Raji (cell line): ENCODE results near the gene ARHGAP10.

Source experiments
- POLR2A ChIP-seq: IDR thresholded peaks from 2 replicates; pipeline ENCODE4 v1.6.1; 2011; ENCODE audit warnings: low read depth, low read length, control low read depth; ENCODE audit not compliant: insufficient read depth

The ARHGAP10 gene

DNA sequence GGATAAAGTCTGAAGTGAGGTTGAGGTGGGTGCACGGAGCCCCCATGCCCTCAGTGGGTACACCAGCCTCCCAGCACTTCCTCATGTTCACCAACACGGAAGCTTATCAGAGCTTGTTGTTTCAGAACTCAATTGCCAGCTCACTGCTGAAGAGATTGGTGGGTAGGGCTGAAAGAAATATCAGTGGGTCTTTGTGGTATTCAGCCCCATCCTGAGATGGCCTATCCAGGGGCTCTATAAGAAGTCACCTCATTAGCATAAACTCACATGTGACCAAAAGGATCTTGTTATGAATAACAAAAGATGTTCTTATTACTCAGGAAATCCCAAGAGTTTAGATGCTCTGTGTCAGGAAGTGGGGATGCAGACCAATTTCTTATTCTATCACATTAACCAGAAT, 177.3 kb downstream of the ARHGAP10 start:
- no peak for TF ChIP-seq POLR2A

DNA sequence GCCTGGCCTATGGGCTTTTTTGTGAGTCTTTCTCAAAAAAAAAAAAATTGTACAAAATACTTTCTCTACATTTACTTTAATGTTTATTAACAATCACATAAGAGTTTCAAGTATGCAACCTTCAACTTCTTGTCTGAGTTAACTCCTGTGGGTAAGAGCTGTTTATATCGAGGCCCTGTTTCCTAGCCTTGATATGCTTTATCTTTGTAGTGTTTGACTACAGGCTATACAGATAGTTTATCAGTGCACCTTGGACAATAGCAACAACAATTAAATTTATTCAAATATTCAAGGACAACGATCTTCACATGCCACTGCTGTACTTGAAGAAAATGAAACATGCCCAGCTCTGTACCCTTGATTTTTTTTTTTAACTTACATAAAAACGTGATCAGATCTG, 178.4 kb downstream of the ARHGAP10 start:
- no peak for TF ChIP-seq POLR2A

DNA sequence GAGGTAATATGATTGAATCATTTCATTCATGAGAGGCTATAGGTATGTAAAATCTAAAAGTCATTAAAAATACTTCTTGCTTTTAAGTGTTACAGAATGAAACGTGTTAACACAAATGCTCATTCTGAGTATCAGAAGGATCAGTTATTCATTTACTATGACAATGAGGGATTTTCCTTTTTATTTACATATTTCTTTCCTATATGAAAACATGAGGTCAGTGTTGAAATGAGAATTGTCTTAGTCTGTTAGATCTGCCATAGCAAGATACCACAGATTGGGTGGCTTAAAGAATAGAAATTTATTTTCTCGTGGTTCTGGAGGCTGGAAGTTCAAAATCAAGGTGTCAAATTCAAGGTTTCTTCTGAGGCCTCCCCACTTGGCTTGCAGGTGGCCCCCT, 181.2 kb downstream of the ARHGAP10 start:
- TF ChIP-seq POLR2A, result no peak

DNA sequence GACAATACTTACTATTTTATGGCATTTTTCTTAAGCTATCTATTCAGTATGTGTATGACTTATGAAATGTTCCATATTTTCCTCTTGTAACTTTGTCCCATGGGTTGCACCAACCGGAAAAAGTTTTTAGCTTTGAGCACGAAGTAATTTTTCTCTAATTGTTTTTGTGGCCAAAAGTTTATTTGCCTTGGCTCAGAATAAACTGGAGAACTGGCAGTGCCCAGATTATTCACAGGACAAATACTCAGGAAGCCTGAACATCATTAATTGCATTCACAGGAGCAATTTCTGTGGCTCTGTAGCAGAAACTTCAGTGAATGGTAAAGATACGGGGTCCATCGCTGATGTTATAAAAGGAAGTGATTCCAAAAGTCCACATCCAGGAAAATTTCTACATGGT, 184.5 kb downstream of the ARHGAP10 start:
- no peak for TF ChIP-seq POLR2A

DNA sequence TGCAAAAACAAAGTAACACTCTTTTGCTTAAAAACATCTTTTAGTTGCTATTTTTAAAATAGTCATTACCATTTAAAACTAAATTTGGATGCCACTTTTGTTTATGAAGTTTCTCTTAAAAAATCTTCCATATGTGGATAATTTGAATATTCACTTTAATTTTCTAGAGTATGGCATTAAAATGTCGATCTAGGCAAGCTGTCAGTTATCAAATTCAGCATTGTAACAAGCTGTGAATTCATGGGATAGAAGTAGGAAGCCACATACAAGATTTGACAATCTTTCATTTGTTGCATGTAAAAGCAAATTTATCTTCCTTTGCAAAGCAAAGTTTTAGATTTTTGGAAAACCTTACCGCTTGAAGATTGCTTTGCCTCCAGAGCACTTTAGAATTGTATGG, 191.5 kb downstream of the ARHGAP10 start:
- TF ChIP-seq POLR2A, result no peak

DNA sequence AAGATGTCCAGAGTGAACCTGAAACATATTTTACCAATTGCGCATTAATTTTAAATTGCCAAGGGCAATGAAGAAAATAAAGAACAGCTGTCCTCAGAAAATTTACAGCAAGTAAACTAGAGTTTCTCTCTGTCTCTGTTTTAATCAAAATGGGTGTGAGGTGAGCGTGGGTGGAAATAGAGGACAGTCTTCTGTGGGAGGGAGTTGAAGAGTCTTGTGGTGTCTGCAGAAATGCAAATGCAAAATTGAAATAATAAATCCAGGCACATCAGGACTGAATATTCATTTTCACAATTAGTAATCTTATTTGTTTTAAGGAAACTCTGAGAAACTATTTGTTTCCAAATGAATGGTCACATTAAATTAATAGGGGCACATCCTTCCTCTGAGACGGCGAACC, 192.0 kb downstream of the ARHGAP10 start:
- TF ChIP-seq POLR2A, result no peak

DNA sequence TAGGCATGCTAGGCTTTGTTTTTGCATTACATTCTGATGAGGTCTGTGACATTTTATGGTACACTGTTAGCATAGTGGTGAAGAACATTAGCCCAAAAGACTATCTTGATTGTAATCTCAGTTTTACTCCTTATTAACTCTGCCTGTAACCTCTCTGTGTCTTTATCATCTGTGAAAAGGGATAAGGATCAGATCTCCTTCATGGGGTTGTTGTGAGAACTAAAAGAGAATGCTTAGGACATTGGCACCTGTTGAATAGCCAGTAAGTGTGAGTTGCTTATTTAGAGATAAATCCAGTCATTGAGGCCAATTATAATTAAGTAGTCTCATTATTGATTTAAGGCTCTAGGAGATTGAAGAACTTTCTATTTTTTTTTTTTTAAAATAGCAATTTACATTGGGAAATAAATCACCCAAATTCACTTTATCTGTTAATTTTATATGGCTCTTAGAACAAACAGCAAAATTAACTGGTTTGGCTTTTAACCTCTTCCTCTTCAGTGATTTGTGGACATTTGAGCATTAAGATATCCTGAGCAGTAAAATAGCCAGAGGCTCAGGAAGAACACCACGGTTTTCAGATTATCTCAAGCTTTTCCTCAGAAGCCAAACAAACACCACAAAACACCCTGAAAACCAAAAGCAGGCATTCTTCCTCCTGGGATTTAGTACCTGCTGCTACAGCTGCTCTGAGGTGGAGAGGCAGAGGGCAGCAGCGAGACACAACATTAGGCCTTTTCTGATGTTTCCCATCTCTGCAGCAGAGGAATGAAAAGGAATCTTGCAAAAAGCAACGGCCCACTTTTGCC, 192.9 kb downstream of the ARHGAP10 start:
- TF ChIP-seq POLR2A, result no peak

DNA sequence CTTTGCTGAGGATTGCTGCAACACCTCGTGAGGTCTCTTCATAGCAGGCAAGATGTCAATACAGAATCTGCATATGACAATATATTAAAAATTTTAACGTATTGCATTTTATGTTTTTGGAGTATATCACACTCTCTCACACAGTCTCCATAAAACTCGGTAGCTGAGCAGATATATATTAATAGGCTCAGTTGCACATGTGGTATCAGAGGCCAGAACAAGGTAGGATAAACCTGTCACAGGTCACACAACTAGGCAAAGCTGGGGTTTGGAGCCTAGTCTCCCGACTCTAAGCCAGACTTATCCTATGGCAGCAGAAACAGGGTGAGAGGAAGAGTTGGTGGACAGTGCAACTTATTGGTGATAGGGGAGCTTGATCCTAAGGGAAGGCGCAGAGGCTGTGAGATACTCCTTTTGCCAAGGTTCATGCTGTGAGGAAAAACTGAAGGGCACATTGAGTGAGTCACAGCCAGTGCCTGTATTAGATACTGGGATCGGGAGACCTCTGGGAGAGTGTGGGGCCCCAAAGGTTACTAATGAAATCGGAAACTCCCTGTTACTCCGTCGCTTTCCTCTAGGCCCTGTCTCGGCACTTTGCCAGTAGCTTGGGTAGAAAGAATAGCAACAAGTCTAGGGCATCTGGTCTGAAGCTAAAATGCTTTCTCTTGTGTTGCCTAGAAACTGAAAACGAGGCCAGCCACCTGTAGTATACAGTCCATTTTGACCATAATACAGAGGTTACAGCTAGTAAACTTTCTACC, 195.7 kb downstream of the ARHGAP10 start:
- no peak for TF ChIP-seq POLR2A

DNA sequence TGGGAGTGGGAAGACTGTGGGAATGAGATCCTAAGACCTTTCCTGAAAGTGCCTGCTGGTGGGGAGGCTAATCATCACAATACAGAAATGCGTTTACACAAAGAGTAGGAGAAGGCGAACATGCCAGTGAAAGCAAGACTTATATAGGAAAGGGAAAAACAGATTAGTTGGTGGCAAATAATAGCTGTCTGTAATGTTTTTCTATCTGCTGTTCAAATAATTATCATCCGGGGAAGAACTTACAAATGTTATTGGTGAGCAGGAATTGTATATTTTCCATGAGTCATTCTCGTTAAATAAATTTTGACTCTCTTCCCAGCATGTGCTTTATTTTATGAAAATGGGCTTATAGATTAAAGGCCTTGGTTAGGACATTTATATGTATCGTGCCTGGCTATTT, 196.5 kb downstream of the ARHGAP10 start:
- TF ChIP-seq POLR2A, result no peak

DNA sequence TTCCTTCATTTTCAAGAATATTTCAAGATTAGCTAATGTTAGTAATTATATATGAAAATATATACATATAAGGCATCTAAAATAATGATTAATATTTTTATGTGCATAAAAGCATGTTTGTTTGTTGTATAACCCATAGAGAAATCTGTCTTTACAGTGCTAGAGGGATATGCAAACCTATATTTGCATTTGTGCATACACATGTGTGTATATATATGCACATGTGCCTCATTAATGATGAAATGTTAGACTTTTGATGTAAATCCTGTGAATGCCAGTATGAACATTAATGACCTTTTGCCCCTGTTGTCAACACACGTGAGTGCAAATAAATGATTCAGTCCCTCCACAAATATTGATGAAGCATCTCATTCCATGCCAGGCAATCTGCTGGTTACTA, 197.9 kb downstream of the ARHGAP10 start:
- TF ChIP-seq POLR2A, result no peak

DNA sequence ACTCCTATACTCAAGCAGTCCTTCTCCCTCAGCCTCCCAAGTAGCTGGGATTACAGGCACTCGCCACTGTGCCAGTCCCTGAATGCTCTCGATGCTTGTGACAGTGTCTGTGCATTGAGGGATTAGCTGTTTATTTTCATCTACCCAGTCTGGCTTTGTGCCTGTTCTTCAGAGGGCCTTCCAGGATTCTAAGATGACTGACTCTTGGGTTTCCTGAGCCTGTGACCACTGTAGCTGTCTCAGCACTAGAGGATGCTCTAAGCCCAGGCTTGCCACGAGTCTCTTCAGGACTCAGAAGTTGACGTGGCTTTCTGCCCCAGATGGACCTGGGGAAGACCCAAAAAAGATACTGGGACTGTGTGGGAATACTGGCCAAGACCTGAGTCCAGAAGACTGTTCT, 201.4 kb downstream of the ARHGAP10 start:
- no peak for TF ChIP-seq POLR2A

DNA sequence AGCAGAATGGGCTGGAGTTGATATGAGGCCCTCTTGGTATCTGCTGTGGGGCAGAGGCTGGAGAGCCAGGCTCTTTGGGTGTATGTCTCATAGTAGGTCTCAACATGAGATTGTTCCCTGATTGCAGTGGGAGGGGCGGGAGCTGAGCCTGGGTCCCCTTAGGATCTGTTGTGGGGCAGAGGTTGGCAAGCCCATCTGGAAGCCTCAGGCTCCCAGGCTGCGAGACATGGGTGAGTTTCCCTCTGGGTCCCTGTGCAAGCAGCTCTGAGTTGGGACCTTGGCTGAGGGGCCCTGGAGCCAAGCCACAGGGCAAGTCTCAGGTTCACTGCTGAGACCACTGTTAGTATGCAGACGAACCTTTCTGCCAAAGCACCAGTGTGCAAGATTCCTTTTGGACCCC, 201.9 kb downstream of the ARHGAP10 start:
- TF ChIP-seq POLR2A, result no peak

DNA sequence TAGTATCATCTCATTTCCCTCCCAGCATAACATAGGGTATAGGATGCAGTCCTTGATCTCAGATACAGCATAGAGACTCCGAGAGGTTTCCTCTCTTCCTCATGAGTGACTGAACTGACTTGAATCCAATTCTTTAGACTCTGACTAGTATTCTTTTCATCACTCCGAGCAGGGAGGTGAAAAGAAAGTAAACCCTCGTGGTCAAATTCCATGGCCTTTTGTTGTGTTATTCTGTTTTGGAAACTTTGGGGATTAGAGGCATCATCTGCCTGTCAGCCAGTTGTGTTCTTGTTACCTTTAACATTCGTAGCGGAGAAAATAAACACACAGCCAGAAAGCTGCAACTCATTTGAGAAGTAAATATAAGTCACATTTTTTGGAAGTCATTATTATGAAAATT, 206.6 kb downstream of the ARHGAP10 start:
- no peak for TF ChIP-seq POLR2A

DNA sequence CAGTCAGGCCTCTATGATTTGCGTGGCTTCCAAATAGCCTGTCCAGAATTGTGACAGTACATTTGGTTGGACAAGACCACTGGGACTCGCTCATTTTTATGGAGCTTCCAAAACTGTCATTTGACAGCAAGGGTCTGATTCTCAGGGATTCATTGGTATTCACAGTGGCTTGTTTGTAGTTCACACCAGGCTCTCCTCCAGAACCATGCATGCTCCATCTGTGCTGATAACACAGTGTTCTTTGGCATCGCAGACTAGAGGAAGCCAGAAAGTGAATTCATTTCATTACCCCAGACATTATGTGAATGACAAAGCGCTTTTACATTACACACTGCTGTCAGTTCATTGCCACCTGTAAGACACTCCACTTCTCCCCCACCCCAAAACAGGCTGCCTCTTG, 208.3 kb downstream of the ARHGAP10 start:
- TF ChIP-seq POLR2A, result no peak

DNA sequence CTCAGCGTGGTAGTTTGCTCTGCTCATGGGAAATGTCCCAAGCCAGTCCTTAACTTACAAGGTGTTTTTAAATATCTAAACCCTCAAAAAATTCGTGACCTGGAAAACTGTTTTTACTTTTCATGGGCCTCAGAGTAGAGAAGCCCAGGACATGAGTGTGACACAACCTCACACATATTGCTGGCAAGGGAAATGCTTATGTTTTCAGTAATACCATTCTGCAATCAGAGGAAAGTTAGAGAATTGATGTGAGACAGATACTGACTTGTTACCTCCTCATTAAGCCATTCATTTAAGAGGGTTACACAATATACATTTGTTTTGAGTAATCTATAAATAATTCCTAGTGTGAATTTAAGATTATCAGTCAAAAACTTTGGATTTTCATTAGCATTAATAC, 209.5 kb downstream of the ARHGAP10 start:
- TF ChIP-seq POLR2A, result no peak

DNA sequence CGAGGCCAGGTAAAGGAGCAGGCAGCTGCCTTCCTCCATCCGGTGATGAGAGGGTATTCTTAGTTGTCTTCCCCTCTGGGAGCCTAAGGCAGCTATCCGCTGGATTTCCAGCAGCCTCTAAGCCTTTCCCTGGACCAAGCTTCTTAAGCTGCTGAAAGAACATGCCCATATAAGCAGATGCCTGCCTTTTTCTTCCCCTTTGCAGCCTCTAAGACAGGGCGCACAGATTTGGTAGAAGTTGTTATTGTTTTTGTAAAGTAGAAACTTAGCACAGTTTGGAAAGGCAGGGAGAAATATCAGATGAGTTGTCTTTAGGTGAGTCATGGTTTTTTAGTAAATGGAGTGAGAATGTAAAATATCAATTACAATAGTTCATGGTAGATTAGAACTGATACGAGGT, 210.8 kb downstream of the ARHGAP10 start:
- no peak for TF ChIP-seq POLR2A
